Activated CD4-positive, CD25-positive, alpha-beta regulatory T cell treated with anti-CD3 and anti-CD28 coated beads, Interleukin-2, amount 50 U/mL, for 16 hours (primary cell): ENCODE data around the gene AP1B1.
"Not testable (repeated sequence)": the region's sequence is repeated elsewhere in the genome, so short reads cannot be mapped to it uniquely, and the experiment has no call there.

Experiments
- DNase-seq: peaks from one replicate; pipeline ENCODE4 v3.0.0-alpha.2; 2020; ENCODE audit warnings: low read depth, low spot score

The AP1B1 gene

DNA sequence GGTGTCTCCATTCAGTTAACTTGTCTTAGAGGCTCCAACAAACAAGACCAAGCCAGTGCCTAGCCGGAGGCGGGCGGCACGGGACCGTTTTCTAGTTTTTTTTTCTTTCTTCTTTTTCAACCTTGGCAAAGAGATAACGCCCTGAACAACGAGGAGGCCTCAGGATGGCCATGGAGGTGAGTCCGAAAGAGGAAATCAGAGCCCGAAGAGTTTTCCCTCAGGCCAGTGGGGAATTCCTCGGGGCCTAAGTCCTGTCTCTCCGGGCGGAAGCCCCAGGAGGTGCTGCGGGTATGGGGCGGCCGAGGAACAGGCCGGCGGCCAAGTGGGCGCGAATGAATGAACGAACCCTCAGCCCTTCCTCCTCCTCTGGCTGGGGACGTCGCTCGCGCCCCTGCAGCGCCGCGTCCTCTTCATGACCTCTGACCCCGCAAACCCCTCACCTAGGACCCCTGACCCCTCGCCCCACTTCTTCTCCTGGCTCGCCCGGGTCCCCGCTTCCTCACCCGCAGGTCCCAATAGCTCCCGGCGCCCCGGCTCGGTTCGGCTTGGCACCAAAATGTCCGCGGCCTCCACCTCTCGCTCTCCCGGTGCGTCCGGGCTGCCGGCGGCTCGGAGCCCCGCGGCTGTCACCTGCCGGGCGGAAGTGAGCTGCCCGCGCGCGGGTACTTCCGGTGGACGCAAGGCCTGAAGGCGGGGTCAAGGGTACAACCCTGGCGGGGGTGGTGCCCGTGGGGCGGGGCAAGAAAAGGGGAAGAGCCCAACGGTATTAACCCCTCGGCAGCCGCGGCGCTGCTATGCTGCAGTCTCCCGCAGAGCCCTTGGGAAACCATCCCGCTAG lies at the start of gene AP1B1:
AP1B1 (minus strand) TSS at position 650 of the 838 bp plus-strand sequence. CDS start 21,327 bp downstream, outside the sequence.
- DNase-seq, result peak; percentile 85

- DNase-seq, result no peak
These were observed 47.1 kb upstream of the AP1B1 start for GRCh38 chr22:29435236-29436136.

- no peak for DNase-seq
These were observed 45.9 kb upstream of the AP1B1 start for GRCh38 chr22:29434288-29434687.

- no peak for DNase-seq
These were observed 45.5 kb upstream of the AP1B1 start for GRCh38 chr22:29433856-29434255.

DNA sequence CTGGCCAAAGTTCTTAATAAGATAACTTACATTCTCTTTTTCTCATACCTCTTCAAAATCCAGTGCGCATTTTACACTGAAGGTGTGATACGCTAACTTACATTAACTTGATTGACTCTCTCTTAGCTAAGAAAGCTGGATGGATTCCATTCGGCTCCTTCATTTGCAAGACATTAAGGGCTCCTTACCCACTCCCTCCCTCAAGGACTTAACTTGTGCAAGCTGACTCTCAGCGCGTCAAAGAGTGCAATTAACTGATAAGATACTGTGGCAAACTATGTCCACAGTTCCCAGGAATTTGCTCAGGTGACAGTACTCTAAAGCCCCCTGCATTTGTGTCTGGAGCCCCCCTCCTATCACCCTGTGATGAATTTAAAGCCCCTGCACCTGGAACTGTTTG lies 43.6 kb upstream of the AP1B1 start:
- no peak for DNase-seq

DNA sequence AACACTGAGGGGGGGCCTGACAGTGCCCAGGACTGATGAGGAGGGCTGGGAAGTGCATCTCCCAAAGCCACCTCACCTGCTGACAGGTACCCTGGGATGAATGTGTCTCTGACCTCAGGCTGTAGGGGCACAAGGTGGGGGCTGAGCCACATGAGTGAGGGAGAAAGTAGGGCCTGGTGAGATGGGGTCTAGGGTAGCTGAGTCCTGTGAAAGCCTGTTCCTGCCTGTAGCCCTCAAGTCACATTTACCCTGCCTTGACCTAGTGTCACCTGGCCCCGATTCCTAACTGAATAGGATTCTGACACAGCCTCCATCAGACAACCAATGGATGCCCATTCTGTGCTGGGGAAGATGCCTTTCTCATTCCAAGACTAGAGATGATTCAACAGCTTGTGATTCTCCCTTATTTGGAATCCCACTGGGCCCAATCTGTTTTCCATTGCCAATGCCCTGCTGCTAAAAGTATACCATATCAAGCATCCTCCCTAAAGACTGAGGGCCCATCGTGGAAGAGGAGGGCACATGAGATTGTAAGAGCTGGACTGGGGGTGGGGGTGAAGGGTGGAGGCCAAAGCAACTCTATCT lies 38.9 kb upstream of the AP1B1 start:
- no peak for DNase-seq

DNA sequence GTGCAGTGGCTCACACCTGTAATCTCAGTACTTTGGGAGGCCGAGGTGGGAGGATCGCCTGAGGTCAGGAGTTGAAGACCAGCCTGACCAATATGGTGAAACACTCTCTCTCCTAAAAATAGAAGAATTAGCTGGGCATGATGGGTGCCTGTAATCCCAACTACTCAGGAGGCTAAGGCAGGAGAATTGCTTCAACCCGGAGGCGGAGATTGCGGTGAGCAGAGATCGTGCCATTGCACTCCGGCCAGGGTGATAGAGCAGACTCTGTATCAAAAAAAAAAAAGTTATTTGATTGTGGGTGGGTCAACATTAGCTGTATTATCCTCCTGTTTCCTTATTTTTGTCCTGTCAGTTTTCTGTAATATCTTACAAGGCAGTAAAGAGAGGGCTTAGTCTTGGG lies 38.1 kb upstream of the AP1B1 start:
- DNase-seq, result no peak

- DNase-seq, result not testable (repeated sequence)
These were observed 30.3 kb upstream of the AP1B1 start for GRCh38 chr22:29418704-29419103.

- peak; percentile 41 for DNase-seq
These were observed 26.7 kb upstream of the AP1B1 start for GRCh38 chr22:29414951-29415591.

DNA sequence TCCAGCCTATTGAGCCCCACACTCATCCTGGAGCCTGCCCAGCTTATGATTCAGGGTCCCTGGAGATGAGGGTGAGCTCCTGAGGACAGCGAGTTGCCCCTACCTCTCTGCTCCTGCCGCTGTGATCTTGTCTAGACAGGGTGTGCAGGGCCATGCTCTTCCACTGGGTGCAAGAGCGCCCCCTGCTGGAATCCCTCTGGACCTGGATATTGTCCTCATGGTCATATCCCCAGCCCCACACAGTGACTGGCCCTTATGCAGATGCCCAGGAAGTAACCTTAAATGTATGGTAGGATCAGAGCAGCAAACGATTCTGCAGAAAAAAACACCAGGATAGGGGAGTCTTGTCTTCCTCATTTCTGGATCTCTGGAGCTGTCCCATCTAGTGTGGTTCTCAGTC lies 24.4 kb upstream of the AP1B1 start:
- not testable (repeated sequence) for DNase-seq

- not testable (repeated sequence) for DNase-seq
These were observed 23.3 kb upstream of the AP1B1 start for GRCh38 chr22:29411569-29412211.

DNA sequence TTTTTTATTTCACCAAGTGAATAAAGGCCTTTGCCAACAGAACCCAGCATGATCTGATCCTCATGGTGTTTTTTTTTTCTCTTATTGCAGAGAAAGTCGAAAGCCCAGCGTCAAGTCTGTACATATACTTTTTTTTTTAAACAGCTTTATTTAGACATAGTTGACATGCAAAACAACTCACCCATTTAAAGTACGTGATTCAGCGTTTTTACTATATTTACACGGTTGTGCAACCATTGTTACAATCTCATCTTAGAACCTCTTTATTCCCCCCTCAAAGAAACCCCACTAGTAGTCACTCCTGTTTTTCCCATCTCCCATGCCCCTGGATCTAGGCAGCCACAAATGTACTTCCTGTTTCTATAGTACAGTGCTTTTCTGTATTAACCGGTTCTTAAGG lies 20.6 kb upstream of the AP1B1 start:
- no peak for DNase-seq

GRCh38 chr22:29401538-29401937 lies 13.2 kb upstream of the AP1B1 start:
- DNase-seq, result not testable (repeated sequence)

GRCh38 chr22:29400576-29400975 lies 12.2 kb upstream of the AP1B1 start:
- DNase-seq, result no peak

- DNase-seq, result no peak
These were observed 9.4 kb upstream of the AP1B1 start for GRCh38 chr22:29397791-29398190.

GRCh38 chr22:29396126-29396525 lies 7.8 kb upstream of the AP1B1 start:
- DNase-seq, result no peak

GRCh38 chr22:29394931-29395581 lies 6.7 kb upstream of the AP1B1 start:
- DNase-seq, result peak; percentile 34

- no peak for DNase-seq
These were observed 4.7 kb upstream of the AP1B1 start for GRCh38 chr22:29393019-29393608.

- DNase-seq, result no peak
These were observed 3.2 kb upstream of the AP1B1 start for GRCh38 chr22:29391546-29391945.

DNA sequence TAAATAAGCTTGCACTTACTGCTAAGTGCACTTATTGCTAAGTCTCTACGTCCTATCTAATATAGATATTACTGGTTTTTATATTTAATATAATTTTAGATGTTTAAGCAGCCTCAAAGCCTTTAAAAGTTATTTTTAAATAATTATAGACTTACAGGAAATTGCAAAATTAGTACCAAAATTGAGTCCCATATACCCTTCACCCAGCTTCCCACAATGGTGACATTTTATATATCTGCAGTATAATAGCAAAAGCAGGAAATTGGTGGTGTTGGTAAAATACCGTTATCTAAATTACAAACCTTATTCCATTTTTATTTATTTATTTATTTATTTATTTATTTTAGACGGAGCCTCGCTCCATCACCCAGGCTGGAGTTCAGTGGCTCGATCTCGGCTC lies 1.9 kb upstream of the AP1B1 start:
- DNase-seq, result no peak
